Measurements from ENCODE around the gene KDM4D.
"Not testable (repeated sequence)": the region's sequence is repeated elsewhere in the genome, so short reads cannot be mapped to it uniquely, and the experiment has no call there.

KDM4D gene

GRCh38 chr11:95037356-95038035 lies 64.0 kb downstream of the KDM4D start:
- DNase-seq = not testable (repeated sequence)

DNA sequence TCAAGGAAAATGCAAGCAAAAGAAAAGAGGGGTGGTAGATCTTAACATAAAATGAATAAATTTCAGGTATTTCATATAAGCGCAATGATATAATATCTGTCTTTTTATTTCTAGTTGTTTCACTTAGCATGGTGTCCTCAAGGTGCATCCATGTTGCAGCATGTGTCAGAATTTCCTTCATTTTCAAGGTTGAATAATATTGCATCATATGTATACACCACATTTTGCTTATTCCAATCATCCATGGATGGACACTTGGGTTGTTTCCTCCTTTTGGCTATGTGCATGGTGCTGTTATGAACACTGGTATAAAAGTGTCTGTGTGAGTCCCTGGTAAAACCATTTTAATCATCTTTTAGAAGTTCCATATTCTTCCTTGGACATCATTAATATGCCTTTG lies 68.7 kb downstream of the KDM4D start:
- no peak for DNase-seq

GRCh38 chr11:95042906-95043305 lies 69.4 kb downstream of the KDM4D start:
- no peak for DNase-seq

- no peak for DNase-seq
Observed at GRCh38 chr11:95044010-95044409, 70.5 kb downstream of the KDM4D start.

- DNase-seq = no peak
Observed at GRCh38 chr11:95045812-95046211, 72.3 kb downstream of the KDM4D start.
